Measurements from ENCODE around the gene TEX26.

The TEX26 gene

GRCh38 chr13:30976025-30976424 is 43.6 kb downstream of the TEX26 start:
- no peak for DNase-seq (ENCODE audit: low spot score)

- DNase-seq (ENCODE audit: low spot score) = no peak
Measured at GRCh38 chr13:30978981-30979956, 46.8 kb downstream of the TEX26 start.

- DNase-seq (ENCODE audit: low spot score) = no peak
Measured at GRCh38 chr13:30982506-30982905, 50.0 kb downstream of the TEX26 start.

GRCh38 chr13:30982906-30983305 is 50.5 kb downstream of the TEX26 start:
- no peak for DNase-seq (ENCODE audit: low spot score)

GRCh38 chr13:30983431-30983830 is 51.0 kb downstream of the TEX26 start:
- no peak for DNase-seq (ENCODE audit: low spot score)

GRCh38 chr13:30984620-30985019 is 52.2 kb downstream of the TEX26 start:
- DNase-seq (ENCODE audit: low spot score) = no peak

- no peak for DNase-seq (ENCODE audit: low spot score)
Measured at GRCh38 chr13:30985637-30986205, 53.3 kb downstream of the TEX26 start.

- DNase-seq (ENCODE audit: low spot score) = no peak
Measured at GRCh38 chr13:30991184-30991583, 58.7 kb downstream of the TEX26 start.

GRCh38 chr13:30991922-30992321 is 59.5 kb downstream of the TEX26 start:
- DNase-seq (ENCODE audit: low spot score) = no peak

- no peak for DNase-seq (ENCODE audit: low spot score)
Measured at GRCh38 chr13:30995331-30995730, 62.9 kb downstream of the TEX26 start.

GRCh38 chr13:30997697-30998096 is 65.2 kb downstream of the TEX26 start:
- DNase-seq (ENCODE audit: low spot score) = no peak

- no peak for DNase-seq (ENCODE audit: low spot score)
Measured at GRCh38 chr13:30998136-30999088, 66.0 kb downstream of the TEX26 start.

GRCh38 chr13:31000889-31001288 is 68.4 kb downstream of the TEX26 start:
- no peak for DNase-seq (ENCODE audit: low spot score)

GRCh38 chr13:31001647-31002046 is 69.2 kb downstream of the TEX26 start:
- no peak for DNase-seq (ENCODE audit: low spot score)

- no peak for DNase-seq (ENCODE audit: low spot score)
Measured at GRCh38 chr13:31005066-31005465, 72.6 kb downstream of the TEX26 start.

- no peak for DNase-seq (ENCODE audit: low spot score)
Measured at GRCh38 chr13:31007417-31007816, 75.0 kb downstream of the TEX26 start.

GRCh38 chr13:31008400-31009115 is 76.1 kb downstream of the TEX26 start:
- DNase-seq (ENCODE audit: low spot score) = no peak

GRCh38 chr13:31009166-31009565 is 76.7 kb downstream of the TEX26 start:
- DNase-seq (ENCODE audit: low spot score) = no peak

GRCh38 chr13:31010296-31010695 is 77.8 kb downstream of the TEX26 start:
- DNase-seq (ENCODE audit: low spot score) = no peak

- DNase-seq (ENCODE audit: low spot score) = no peak
Measured at GRCh38 chr13:31011193-31011860, 78.9 kb downstream of the TEX26 start.
